Fibroblast of skin of back (primary cell): ENCODE data around the gene MRC2.
A peak's percentile ranks its signal among the peaks of the same experiment; 100 is the strongest.

ENCODE experiments used
- DNase-seq: peaks from one replicate; pipeline ENCODE4 v3.0.0-alpha.2; 2013

MRC2 gene

DNA sequence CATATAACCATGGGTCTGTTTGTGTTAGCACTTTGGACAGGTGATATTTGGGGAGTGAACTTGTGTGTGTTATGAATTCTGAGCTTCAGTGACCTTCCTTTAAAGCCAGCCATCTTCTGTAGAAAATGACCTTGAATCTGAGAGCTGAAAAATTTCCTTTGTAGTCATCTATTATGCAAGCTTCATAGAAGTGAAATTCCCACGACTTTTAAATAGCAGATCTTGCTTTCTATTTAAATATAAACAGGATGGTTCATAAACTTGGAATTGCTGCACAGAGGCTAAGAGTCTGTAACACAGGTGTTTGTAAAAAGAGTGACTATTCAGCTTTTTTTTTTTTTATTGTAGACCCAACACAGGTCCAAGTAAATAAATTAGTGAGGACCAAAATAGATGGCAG, 95.2 kb downstream of the MRC2 start:
- no peak for DNase-seq

DNA sequence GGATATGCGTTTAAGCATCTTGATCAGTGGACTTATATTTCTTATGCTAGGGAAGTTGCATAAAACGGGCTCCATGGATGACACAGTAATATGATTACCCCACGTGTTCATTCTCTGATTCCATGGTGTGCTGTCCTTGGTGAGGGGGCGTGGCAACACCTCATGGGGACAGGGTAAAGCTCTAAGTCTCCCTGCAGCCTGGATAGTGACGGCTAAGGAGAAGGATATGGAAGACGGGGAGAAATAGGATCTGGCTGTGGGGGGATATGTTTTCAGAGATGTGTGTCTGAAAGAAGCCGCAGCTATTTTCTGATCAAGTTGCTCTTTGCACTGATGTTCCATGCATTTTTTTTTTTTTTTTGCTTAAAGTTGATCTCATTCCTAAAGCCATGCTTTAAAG, 96.4 kb downstream of the MRC2 start:
- DNase-seq, result peak; percentile 16

DNA sequence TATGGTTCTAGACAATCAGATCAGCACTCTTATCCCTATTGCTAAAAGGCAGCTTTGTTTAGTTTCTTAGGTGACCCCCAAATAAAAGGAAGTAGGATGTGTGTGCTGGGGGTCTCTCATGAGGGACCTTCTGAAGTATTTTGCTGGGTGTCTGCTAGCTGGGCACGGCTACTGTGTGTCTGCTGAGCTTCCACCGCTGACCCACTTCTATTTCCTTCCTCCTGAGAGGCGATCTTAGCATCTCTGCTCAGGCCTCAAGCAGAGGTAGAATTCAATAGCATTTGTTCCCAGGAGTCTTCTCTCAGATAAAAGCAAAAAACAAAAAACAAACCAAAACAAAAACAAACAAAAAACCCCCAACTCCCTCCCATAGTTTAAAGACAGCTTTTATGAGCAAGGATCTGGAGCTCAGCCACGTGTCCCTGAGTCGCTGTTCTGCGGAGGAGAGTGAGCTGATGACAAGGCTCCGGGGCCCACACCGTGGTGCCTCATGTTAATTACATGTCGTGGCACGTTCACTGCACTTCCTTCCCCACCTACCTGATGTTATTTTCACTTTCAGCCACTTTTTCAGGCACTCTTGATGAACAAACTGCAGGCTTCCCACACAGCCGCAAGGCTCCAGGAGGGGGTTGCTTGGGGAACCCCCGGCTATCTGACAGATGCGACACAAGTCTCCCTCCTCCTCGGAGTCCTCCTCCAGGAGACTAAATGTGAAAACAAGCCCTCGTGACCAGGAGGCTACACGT, 97.1 kb downstream of the MRC2 start:
- no peak for DNase-seq

DNA sequence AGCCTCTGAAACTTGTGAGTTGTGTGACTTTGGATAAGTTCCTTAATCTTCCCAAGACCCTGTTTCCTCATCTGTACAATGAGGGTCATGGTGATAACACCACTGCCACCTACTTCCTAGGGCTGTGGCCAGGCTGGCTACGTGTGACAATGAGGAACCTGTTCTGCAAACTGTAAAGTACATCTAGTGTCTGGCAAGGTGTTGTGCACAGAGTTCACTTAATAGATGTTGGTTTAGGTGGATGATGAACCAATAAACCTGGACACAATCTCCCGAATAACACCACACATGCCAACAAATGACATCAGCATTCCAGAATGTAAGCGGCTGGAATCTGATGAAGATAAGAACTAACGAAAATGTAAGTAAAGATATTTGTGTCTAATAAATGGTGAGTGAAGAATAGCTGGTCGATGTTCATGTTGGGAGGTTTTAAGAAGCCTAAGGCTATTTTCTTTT, 98.3 kb downstream of the MRC2 start:
- peak; percentile 32 for DNase-seq

DNA sequence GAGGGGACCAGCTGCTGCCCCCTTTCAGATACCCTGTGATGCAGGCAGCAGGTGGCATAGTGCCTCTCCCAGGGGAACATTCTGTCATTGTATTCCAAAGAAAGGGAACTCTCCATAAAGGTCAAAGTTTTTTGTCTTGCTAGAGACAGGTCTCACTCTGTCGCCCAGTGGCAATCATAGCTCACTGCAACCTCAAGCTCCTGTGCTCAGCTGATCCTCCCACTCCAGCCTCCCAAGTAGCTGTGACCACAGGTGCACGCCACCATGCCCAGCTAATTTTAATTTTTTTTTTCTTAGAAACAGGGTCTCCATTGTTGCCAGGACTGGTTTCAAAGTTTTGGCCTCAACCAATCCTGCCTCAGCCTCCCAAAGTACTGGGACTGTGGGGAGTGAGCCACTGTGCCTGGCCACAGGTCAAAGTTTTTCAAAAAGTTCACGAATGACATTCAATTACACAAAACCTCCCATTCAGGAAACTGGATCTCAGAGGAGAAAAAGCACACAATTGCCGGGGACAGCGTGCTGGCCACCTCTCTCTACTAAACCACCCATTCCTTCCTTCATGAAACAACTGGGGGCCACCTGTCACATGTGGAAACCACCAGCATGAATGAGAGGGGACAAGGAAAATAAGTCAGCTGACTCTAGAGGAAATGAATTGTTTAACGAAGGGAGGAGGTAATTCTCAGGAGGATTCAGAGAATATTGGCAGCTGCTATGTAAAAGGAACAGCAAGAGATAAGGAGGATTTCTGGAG, 100.6 kb downstream of the MRC2 start:
- DNase-seq, result no peak

DNA sequence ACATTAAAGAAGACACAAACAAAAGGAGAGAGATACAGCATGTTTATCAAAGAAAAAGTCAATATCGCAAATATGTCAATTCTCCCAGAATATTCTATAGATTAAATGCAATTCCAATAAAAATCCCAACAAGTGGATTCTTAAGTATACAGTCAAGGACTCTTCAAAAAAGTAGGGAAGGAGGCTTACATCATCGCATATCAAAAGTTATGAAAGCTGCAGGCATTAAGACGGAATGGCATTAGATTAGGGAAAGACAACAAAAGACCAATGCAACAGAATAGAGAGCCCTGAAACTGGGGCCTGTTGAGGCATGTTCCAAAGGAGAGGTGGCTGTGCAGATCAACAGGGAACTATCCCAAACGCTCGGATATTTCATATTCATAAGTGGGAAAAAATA, 104.7 kb downstream of the MRC2 start:
- DNase-seq, result no peak

DNA sequence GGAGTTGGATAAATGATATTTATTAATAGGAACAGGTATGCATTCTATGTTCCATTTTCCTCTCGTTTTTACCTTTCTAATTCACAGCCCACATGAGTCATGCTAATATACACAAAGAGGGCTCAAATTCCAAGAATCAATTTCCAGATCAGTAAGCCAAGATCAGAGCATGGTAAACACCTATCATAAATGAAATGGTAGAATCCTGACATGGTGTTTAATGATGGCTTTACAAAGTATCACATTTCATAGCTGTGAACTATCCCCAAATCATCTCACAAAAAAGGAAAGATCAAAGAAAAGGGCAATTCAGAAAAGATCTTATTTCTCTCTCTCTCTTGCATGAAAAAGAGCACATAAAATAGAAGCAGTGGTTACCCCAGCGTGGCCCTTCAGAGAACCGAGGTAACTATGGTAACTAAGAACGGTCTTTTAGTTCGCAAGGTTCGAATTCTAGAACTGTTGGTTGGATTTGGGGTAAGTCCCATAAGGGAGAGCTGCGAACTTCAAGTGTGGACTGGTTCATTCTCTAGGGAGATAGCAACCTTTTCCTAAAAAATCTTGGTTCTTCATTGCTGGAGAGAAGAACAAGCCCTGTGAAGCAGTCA, 107.7 kb downstream of the MRC2 start:
- no peak for DNase-seq

DNA sequence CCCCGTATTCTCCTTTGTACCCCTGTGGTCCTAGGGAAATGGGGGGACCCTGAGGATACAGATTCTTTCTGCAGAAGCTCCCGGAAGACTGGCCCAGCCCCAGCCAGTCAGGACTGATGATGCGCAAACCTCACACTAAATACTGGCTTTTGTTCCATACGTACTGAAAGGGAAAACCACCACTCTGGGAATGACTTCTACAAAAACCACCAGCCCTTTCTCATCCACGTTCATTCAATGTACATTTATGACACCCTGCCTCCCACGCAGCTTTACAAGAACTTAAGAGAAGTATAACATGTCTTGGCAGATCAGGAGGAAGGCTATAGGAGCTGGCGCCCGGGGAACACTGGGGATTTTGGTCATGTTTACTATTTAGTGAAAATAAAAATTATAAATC, 110.0 kb downstream of the MRC2 start:
- DNase-seq, result no peak

DNA sequence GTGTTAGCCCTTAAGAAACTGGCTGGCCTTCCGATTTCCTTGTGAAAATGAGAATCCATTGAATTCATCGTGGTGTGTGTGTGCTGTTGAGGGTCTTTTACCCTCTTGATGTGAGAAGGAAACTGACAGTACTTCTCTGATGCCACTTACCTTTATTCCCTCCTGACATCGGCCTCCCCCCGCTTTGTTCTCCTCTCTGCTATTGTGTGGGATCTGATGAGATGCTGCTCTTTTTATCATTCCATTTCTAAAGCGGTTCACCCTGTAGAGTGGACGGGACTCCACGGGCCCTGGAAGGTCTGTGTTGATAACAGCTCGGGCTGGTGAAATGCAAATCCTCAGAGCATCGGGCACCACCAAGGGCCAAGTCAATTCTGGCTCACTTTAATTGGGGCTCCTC, 110.8 kb downstream of the MRC2 start:
- DNase-seq, result no peak

DNA sequence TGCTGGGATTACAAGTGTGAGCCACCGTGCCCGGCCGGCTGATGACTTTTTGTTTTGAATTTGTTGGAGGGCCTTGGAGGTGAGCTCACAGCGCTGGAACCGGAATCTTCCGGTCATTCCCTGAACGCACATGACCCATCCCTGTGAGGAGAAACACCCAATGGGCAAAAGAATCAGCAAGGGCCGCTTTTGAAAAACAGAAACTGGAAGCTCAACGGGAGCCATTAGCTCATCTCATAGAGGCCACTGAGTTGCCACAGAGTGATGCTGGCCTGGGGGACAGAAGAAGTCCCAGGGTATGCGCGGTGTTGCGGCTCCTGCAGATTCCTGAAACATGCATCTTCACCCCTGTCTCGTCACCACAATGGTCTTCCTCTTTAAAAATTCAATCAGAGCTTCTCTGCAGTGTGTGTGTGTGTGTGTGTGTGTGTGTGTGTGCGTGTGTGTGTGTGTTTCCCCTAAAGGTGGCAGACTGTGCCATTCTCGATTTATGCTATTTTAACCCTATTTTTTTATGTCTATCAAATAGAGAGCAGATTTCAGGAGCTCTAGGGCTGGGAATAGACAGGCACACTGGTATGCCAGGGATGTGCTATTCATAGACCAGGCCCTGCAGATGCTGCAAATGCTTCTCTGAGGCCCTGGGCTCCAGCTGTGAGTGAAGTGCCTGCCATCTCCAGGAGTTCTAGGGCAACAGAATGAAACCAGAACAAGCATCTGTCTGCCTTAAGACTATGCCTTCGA, 112.3 kb downstream of the MRC2 start:
- DNase-seq, result peak; percentile 58

DNA sequence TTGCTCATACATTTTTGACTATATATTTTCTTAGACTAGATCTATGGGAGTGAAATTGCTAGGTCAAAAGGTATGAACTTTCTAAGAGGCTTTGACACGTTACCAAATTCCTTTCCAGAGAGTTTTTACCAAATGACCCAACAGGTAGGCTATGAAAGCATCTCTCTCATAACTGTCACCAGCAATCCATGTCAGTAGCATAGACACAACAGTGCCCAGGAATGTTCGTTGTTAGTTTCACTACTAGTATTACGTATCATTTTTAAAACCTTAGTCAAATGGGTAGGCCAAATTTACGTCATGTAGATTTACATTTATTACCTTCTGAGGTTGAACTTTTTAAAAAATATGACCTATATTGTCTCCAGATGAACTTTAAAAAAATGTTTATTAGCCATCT, 113.8 kb downstream of the MRC2 start:
- DNase-seq, result no peak
